RWPE1 (cell line): ENCODE data around the gene SEM1.

ENCODE experiments used
- CTCF ChIA-PET: fragments of 350-600 bp; sonication (Branson Sonifier 250); formaldehyde crosslinking; extraction: SDS; loops from one replicate; lab custom pipeline; 2021; lab: Yijun Ruan, JAX
- POLR2A ChIA-PET: fragments of 400-600 bp; formaldehyde crosslinking; extraction: SDS; loops from one replicate; lab custom pipeline; 2020; ENCODE audit warnings: antibody characterized with exemption; ENCODE audit not compliant: low non-redundant PET; lab: Yijun Ruan, JAX
- DNase-seq: peaks from one replicate; pipeline ENCODE4 v3.0.0; 2012; ENCODE audit warnings: low spot score
- H3K27ac ChIP-seq: fragments of 450-650 bp; 2 replicates; pipeline ENCODE4 v1.5.1; 2017
- TF ChIP-seq, protein P1 (sequence below): fragments of 450-650 bp; conservative IDR thresholded peaks from 2 replicates; pipeline ENCODE4 v1.5.1; 2017; ENCODE audit warnings: low read depth, mild to moderate bottlenecking

SEM1 gene

DNA sequence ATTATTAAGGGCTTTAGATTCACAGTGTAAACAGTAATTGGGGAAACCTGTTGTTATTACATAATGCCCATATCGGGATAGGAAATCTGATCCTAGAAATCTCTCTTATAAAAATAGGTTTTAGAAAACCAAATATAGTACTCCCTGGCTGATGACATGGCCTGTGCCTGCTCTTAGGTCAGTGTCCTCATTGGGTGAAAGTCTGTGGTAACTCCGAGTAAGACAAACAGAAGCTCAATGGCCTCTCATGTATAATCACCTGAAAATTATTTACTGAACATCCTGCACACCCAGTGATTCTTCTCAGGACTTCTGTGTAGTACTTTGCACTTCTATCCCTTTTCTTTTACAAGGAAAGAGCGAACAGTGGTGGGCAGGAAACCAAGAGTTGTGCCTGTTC lies 37.8 kb downstream of the SEM1 start:
- TF ChIP-seq, protein P1, sequence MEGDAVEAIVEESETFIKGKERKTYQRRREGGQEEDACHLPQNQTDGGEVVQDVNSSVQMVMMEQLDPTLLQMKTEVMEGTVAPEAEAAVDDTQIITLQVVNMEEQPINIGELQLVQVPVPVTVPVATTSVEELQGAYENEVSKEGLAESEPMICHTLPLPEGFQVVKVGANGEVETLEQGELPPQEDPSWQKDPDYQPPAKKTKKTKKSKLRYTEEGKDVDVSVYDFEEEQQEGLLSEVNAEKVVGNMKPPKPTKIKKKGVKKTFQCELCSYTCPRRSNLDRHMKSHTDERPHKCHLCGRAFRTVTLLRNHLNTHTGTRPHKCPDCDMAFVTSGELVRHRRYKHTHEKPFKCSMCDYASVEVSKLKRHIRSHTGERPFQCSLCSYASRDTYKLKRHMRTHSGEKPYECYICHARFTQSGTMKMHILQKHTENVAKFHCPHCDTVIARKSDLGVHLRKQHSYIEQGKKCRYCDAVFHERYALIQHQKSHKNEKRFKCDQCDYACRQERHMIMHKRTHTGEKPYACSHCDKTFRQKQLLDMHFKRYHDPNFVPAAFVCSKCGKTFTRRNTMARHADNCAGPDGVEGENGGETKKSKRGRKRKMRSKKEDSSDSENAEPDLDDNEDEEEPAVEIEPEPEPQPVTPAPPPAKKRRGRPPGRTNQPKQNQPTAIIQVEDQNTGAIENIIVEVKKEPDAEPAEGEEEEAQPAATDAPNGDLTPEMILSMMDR = no peak
- POLR2A ChIA-PET = no interaction called here
- DNase-seq = no peak
- no peak overlapping the region for H3K27ac ChIP-seq
- CTCF ChIA-PET = interaction anchor here (0.5 to 1.1 kb wide), 3 partner anchors 264 to 514 kb away, joined by 3 to 5 read pairs (median 3); no protein-coding TSS in a partner anchor

DNA sequence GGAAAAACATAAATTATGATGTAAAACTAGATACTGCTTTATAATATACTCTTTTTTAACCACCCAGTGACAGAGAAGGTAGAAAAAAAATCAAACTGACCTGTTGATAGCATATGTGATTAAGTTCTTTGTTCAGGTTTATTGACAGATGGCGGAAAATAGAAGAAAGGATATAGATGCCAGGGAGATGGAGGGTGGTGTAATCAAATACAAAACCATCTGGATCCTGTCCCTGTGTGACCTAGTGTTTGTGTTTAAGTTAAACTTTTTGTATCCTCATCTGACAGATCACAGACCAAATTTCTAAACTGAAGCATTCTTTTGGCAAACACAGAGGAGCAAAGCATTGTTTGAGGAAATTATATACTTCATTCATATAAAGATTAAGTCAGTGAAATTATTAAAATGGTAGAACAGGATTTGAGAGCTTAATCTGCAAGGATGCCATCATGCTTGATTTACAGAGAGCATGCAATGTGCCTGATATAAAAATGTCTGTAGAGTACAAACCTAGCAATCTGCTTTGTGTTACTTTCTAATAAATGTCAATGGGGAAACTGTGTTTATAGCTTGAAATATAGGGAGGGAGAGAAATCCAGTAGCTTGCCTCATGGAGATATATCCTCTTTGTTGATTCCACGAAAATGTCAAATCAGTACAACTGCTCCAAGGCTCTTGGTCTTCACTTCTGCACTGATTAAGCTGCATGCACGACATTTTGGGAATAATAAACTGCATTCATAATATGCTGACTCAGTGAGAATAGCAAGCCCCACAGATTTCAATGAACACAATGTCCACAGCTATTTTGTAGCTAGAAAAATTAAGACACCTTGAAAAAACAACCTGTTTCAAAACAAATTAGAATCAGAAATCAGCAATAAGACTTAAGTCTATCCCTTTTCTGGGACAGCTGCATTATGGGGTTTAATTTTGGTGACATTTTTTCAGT lies 39.0 kb downstream of the SEM1 start:
- DNase-seq = no peak
- ChIA-PET CTCF (no interaction called here), POLR2A (no interaction called here)
- no peak overlapping the region for H3K27ac ChIP-seq
- TF ChIP-seq, protein P1 = no peak

DNA sequence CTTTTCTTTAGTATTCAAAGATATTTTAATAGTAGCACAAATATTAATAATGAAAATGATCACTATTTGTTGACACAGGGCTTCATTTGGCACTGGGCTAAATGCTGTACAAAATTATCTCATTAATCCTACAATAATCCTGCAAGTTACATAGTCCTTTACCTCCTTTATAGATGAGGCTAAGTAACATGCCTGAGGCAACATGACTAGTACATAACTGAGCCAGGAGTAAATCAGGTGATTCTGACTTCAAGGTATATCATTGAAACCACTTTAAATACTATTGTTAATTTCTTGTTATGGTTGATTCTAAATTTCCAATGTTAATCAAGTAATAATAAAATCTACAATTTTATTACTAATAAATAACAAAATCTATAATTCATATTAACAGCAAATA lies 39.8 kb downstream of the SEM1 start:
- no peak overlapping the region for H3K27ac ChIP-seq
- ChIA-PET CTCF (no interaction called here), POLR2A (no interaction called here)
- TF ChIP-seq, protein P1 = no peak
- DNase-seq = peak; percentile 19

DNA sequence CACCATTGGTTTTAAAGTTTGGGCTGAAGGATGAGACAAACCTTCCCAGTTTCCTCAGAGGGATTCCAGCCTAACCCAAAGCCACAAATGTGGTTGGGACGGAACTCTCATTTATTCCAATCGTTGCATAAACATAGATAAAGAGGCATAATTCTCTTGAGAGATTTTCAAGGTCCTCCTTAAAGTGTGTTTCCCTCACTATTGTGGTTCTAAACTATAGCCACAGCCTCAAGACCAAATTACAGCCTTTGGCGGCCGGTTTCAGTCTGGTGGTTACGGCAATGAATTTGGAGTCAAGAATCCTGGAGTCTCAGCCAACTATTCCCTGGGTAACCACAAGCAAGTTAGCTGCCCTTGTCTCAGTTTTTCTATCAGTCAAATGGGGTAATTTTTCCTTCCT lies 42.6 kb downstream of the SEM1 start:
- DNase-seq = no peak
- no peak overlapping the region for H3K27ac ChIP-seq
- POLR2A ChIA-PET = no interaction called here
- TF ChIP-seq, protein P1 = no peak
- CTCF ChIA-PET = no interaction called here

DNA sequence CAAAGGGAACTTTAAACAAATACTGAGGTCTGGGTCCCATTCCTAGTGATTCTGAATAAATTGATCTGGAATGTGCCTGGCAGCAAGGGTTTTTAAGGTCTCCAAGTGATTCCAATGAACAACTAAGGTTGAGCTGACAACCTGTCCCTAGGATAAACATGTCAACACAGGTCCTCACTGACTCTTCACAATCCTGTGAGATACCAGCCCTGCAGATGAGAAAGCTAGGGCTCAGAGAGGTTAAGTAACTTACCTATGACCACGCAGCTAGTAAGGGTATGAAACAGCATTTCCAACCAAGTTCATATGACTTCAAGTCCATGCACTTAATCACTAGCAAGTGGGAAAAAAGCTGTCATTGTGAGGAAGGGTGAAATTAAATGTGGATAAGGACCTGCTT lies 44.0 kb downstream of the SEM1 start:
- POLR2A ChIA-PET = no interaction called here
- DNase-seq = no peak
- H3K27ac ChIP-seq = no peak overlapping the region
- CTCF ChIA-PET = interaction anchor here (1.1 kb wide), 1 partner anchor 362 kb away, joined by 4 read pairs; no protein-coding TSS in a partner anchor
- TF ChIP-seq, protein P1 = no peak

DNA sequence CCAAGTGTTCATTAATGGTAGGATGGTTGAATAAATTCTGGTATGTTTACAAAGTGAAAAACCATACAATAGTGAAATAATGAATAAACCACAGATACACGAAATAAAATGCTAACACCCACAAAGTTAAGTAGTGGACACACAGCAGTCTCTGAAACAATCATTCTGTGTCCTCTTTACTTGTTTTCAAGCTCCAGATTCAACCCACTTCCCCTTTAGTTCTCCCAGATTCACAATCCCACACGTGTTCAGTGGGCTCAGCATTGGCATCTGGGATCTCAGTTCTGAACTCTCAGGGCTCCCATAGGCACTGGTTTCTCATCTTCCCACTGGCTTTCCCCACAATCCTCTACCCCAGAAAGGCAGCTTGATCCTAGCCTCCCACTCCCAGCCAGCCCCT lies 44.9 kb downstream of the SEM1 start:
- CTCF ChIA-PET = no interaction called here
- no peak overlapping the region for H3K27ac ChIP-seq
- no peak for DNase-seq
- POLR2A ChIA-PET = no interaction called here
- TF ChIP-seq, protein P1 = no peak
